MM.1S (cell line): ENCODE measurements around the gene RHOBTB1.
"Not testable (repeated sequence)": the region's sequence is repeated elsewhere in the genome, so short reads cannot be mapped to it uniquely, and the experiment has no call there.

Experiments
- EZH2 ChIP-seq: fragments of 300-600 bp; sonication (generic); optimal IDR thresholded peaks from 2 replicates; pipeline ENCODE3; 2017; ENCODE audit warnings: low read depth, mild to moderate bottlenecking, antibody characterized with exemption, low read length, mixed read lengths
- TF ChIP-seq, protein P1 (sequence below): fragments of 300-600 bp; sonication (generic); IDR thresholded peaks from 2 replicates; pipeline ENCODE4 v1.5.1; 2016; ENCODE audit warnings: antibody characterized with exemption, low read length, mixed read lengths

DNA sequence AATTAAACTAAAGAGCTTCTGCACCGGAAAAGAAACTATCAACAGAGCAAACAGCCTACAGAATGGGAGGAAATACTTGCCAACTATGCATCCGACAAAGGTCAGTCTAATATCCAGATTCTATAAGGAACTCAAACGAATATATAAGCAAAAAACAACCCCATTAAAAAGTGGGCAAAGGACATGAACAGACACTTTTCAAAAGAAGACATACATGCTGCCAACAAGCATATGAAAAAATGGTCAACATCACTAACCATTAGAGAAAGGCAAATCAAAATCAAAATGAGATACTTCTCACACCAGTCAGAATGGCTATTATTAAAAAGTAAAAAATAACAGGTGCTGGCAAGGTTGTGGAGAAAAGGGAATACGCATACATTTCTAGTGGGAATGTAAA, 111.8 kb downstream of the RHOBTB1 start:
- TF ChIP-seq, protein P1, sequence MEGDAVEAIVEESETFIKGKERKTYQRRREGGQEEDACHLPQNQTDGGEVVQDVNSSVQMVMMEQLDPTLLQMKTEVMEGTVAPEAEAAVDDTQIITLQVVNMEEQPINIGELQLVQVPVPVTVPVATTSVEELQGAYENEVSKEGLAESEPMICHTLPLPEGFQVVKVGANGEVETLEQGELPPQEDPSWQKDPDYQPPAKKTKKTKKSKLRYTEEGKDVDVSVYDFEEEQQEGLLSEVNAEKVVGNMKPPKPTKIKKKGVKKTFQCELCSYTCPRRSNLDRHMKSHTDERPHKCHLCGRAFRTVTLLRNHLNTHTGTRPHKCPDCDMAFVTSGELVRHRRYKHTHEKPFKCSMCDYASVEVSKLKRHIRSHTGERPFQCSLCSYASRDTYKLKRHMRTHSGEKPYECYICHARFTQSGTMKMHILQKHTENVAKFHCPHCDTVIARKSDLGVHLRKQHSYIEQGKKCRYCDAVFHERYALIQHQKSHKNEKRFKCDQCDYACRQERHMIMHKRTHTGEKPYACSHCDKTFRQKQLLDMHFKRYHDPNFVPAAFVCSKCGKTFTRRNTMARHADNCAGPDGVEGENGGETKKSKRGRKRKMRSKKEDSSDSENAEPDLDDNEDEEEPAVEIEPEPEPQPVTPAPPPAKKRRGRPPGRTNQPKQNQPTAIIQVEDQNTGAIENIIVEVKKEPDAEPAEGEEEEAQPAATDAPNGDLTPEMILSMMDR: not testable (repeated sequence)
- not testable (repeated sequence) for TF ChIP-seq EZH2
